ENCODE data around the gene PLEK. TPM values are rescaled to one million over a fixed set of nuclear protein-coding genes. Genes with fewer than 3 reads are reported as not detected.

The PLEK gene
- total and polyA plus RNA-seq, 2 donors (not counting 3 experiments of a cell fraction or from before 2014, with no cell fraction given), result 0.03 to 0.11 TPM

- dilution Hi-C loops (cut with MboI; ENCODE audit: extremely low pct_ligation_motif_present, low sequenced_read_pairs) (no loop called here), intact Hi-C loops (cut with micrococcal nuclease) (no loop called here)
- Histone ChIP-seq H3K9me1 (replicated peaks; ENCODE audit: control insufficient read depth, extremely low read depth, insufficient read depth, low read length) (no peaks in the 10 kb centered on the region), H3K4me1 (ENCODE audit: control insufficient read depth, extremely low read depth, insufficient read depth, low read length) (peaks cover 2% of the 10 kb centered on the region), H3K4me3 (replicated peaks in 1 of 3; ENCODE audit: insufficient read depth in 1 of 3, low read depth in 1 of 3, low read length in 3 of 3) (no peak overlapping the region), H2AFZ (ENCODE audit: low read depth, low read length) (no peak overlapping the region), H3K9me3 (replicated peaks; ENCODE audit: control insufficient read depth, insufficient read depth, low read length) (no peaks in the 10 kb centered on the region), H3K27me3 (ENCODE audit: control insufficient read depth in 2 of 2, insufficient read depth in 2 of 2, low read length in 2 of 2) (peaks cover 13 to 26% of the 10 kb centered on the region in 2 experiments), H3K27ac (ENCODE audit: insufficient read depth, low read depth, low read length) (no peak overlapping the region), H3K79me2 (ENCODE audit: control insufficient read depth, insufficient read depth, low read length) (no peaks in the 10 kb centered on the region), H4K20me1 (replicated peaks; ENCODE audit: control insufficient read depth, extremely low read depth, insufficient read depth, low read length) (no peaks in the 10 kb centered on the region), H3K9ac (replicated peaks; ENCODE audit: extremely low read depth, insufficient read depth, low read length) (no peak overlapping the region), H3K36me3 (ENCODE audit: control insufficient read depth in 2 of 2, extremely low read depth in 1 of 2, insufficient read depth in 2 of 2, low read length in 2 of 2) (no peaks in the 10 kb centered on the region), H3K4me2 (ENCODE audit: insufficient read depth, low read length) (no peak overlapping the region)
- TF ChIP-seq EZH2 (IDR thresholded peaks at IDR 0.05; ENCODE audit: borderline replicate concordance, low read depth, low read length, severe bottlenecking) (no peak), GATA2 (IDR thresholded peaks at IDR 0.05; ENCODE audit: insufficient read depth, insufficient read length, low read depth, low read length) (no peak)
- CTCF ChIA-PET, result no interaction called here
- DNase-seq (ENCODE audit: low read depth, low spot score) (no peak), FAIRE-seq (no peak)
- no TSS peak for BruUV-seq (replicated peaks)
- POLR2A ChIA-PET, result no interaction called here
These were observed 24.1 kb upstream of the PLEK start for GRCh38 chr2:68341062-68341329.

GRCh38 chr2:68341583-68341982 lies 23.5 kb upstream of the PLEK start:
- BruUV-seq (replicated peaks), result no TSS peak
- H3K79me2 ChIP-seq (ENCODE audit: control insufficient read depth, insufficient read depth, low read length), result no peaks in the 10 kb centered on the region
- ChIA-PET CTCF (no interaction called here), POLR2A (no interaction called here)
- H3K9me3 ChIP-seq (replicated peaks; ENCODE audit: control insufficient read depth, insufficient read depth, low read length), result no peaks in the 10 kb centered on the region
- TF ChIP-seq FOS (IDR thresholded peaks at IDR 0.05; ENCODE audit: borderline replicate concordance, insufficient read depth, low read length) (no peak), POLR2AphosphoS5 (IDR thresholded peaks at IDR 0.05; ENCODE audit: insufficient read depth, low read depth, low read length) (no peak), GATA2 (IDR thresholded peaks at IDR 0.05; ENCODE audit: insufficient read depth, insufficient read length, low read depth, low read length) (no peak), MYC (IDR thresholded peaks at IDR 0.05; ENCODE audit: low read depth, low read length) (no peak), POLR2A (IDR thresholded peaks at IDR 0.05; ENCODE audit: low read depth, low read length) (no peak), EZH2 (IDR thresholded peaks at IDR 0.05; ENCODE audit: borderline replicate concordance, low read depth, low read length, severe bottlenecking) (no peak), JUN (IDR thresholded peaks at IDR 0.05; ENCODE audit: borderline replicate concordance, insufficient read depth, insufficient read length, low read depth) (no peak), CTCF (IDR thresholded peaks at IDR 0.05; ENCODE audit: extremely low read depth in 1 of 2, insufficient read depth in 1 of 2, low read depth in 1 of 2, low read length in 2 of 2) (no peak)
- TF ChIP-seq, protein P1, sequence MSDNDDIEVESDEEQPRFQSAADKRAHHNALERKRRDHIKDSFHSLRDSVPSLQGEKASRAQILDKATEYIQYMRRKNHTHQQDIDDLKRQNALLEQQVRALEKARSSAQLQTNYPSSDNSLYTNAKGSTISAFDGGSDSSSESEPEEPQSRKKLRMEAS (IDR thresholded peaks at IDR 0.05; ENCODE audit: insufficient read depth, insufficient read length), result no peak
- FAIRE-seq (no peak), DNase-seq (ENCODE audit: low read depth, low spot score) (no peak)
- no peak overlapping the region for H3K4me2 ChIP-seq (ENCODE audit: insufficient read depth, low read length)
- no peak overlapping the region for H3K4me3 ChIP-seq (replicated peaks in 1 of 3; ENCODE audit: insufficient read depth in 1 of 3, low read depth in 1 of 3, low read length in 3 of 3)
- dilution Hi-C loops (cut with MboI; ENCODE audit: extremely low pct_ligation_motif_present, low sequenced_read_pairs) (no loop called here), intact Hi-C loops (cut with micrococcal nuclease) (no loop called here)
- no peaks in the 10 kb centered on the region for H3K9me1 ChIP-seq (replicated peaks; ENCODE audit: control insufficient read depth, extremely low read depth, insufficient read depth, low read length)
- no peaks in the 10 kb centered on the region for H3K4me1 ChIP-seq (ENCODE audit: control insufficient read depth, extremely low read depth, insufficient read depth, low read length)
- no peaks in the 10 kb centered on the region for H3K36me3 ChIP-seq (ENCODE audit: control insufficient read depth in 2 of 2, extremely low read depth in 1 of 2, insufficient read depth in 2 of 2, low read length in 2 of 2)
- no peak overlapping the region for H3K9ac ChIP-seq (replicated peaks; ENCODE audit: extremely low read depth, insufficient read depth, low read length)
- no peak overlapping the region for H2AFZ ChIP-seq (ENCODE audit: low read depth, low read length)
- H3K27ac ChIP-seq (ENCODE audit: insufficient read depth, low read depth, low read length), result no peak overlapping the region
- peaks cover 13 to 30% of the 10 kb centered on the region in 2 experiments for H3K27me3 ChIP-seq (ENCODE audit: control insufficient read depth in 2 of 2, insufficient read depth in 2 of 2, low read length in 2 of 2)
- no peaks in the 10 kb centered on the region for H4K20me1 ChIP-seq (replicated peaks; ENCODE audit: control insufficient read depth, extremely low read depth, insufficient read depth, low read length)
